Stimulated activated CD8-positive, alpha-beta memory T cell treated with anti-CD3 and anti-CD28 coated beads, Interleukin-4, amount 100 ng/mL, for 24 hours (primary cell): ENCODE data around the gene CCAR1.
"Not testable (repeated sequence)": the region's sequence is repeated elsewhere in the genome, so short reads cannot be mapped to it uniquely, and the experiment has no call there.

ENCODE experiments used
- DNase-seq: peaks from one replicate; pipeline ENCODE4 v3.0.0-alpha.2; 2020; ENCODE audit warnings: low read depth

The CCAR1 gene

GRCh38 chr10:68828833-68829232 lies 107.8 kb downstream of the CCAR1 start:
- DNase-seq = no peak

- no peak for DNase-seq
These were observed 108.5 kb downstream of the CCAR1 start for GRCh38 chr10:68829521-68829920.

- no peak for DNase-seq
These were observed 108.9 kb downstream of the CCAR1 start for GRCh38 chr10:68829952-68830351.

GRCh38 chr10:68831961-68832455 lies 111.0 kb downstream of the CCAR1 start:
- no peak for DNase-seq

- DNase-seq = no peak
These were observed 111.6 kb downstream of the CCAR1 start for GRCh38 chr10:68832601-68833000.

- DNase-seq = no peak
These were observed 116.7 kb downstream of the CCAR1 start for GRCh38 chr10:68837626-68838322.

GRCh38 chr10:68840650-68841049 lies 119.6 kb downstream of the CCAR1 start:
- DNase-seq = not testable (repeated sequence)
